GM12891 (cell line): ENCODE data around the gene PFKFB2.

Experiments used
- PAX5 ChIP-seq: IDR thresholded peaks from 2 replicates; pipeline ENCODE4 v1.6.1; 2011; ENCODE audit warnings: low read length, moderate library complexity, mild to moderate bottlenecking; ENCODE audit not compliant: insufficient read depth, severe bottlenecking
- POLR2A ChIP-seq: IDR thresholded peaks from 2 replicates; pipeline ENCODE4 v1.6.1; 2011; ENCODE audit warnings: low read depth, low read length, control low read depth
- POLR2AphosphoS5 ChIP-seq: IDR thresholded peaks from 2 replicates; pipeline ENCODE4 v1.6.1; 2011; ENCODE audit warnings: low read depth, low read length, control low read depth
- POU2F2 ChIP-seq: IDR thresholded peaks from 2 replicates; pipeline ENCODE4 v1.6.1; 2011; ENCODE audit warnings: low read depth, mild to moderate bottlenecking, control low read depth, low read length, moderate library complexity
- SPI1 ChIP-seq: IDR thresholded peaks from 2 replicates; pipeline ENCODE4 v1.6.1; 2011; ENCODE audit warnings: low read depth, low read length, control low read depth
- TAF1 ChIP-seq: IDR thresholded peaks from 2 replicates; pipeline ENCODE4 v1.6.1; 2011; ENCODE audit warnings: low read depth, low read length, control low read depth

DNA sequence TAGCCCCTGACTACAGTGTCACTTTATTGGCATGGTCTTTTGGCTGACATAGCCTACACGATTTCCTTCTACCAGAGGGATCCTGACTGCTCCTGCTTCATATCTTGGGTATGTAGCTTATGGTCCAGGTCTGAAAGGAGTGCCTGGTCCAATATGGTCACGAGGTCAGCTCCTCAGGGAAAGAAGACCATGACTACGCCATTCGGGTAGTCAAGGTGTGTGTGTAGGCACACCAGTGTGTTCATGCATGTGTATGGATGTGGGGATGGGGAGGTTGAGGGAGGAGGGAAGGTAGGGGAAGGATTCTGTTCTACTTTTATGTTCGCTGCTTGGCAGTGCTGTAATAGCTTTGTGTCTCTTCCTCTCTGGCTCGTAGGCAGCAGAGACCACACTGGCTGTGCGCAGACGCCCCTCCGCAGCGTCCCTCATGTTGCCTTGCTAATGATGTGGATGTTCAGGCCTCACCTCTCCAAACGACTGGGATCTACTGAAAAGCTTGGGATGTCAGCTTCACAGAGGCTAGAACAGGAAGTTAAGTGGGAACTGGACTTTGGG is 25.6 kb downstream of the PFKFB2 start:
- no peak for TF ChIP-seq POLR2AphosphoS5
- no peak for TF ChIP-seq POLR2A
- no peak for TF ChIP-seq TAF1
- no peak for TF ChIP-seq PAX5
- no peak for TF ChIP-seq SPI1
- TF ChIP-seq POU2F2 = no peak
